HG03045 (cell line): ENCODE measurements around the gene ZRANB2.

Experiments used
- ATAC-seq: cut with Tn5 transposase; IDR thresholded peaks from one replicate; pipeline ENCODE4 v1.9.1; 2021; ENCODE audit warnings: mild to moderate bottlenecking, moderate library complexity; ENCODE audit not compliant: unreplicated experiment

The ZRANB2 gene

GRCh38 chr1:71071720-71072119 lies 9.1 kb downstream of the ZRANB2 start:
- ATAC-seq: no peak

GRCh38 chr1:71068325-71069240 lies 12.3 kb downstream of the ZRANB2 start:
- ATAC-seq: peak; percentile 67

- ATAC-seq: no peak
Observed at GRCh38 chr1:71054791-71055190, 26.0 kb downstream of the ZRANB2 start.

GRCh38 chr1:71054281-71054731 lies 26.5 kb downstream of the ZRANB2 start:
- no peak for ATAC-seq

GRCh38 chr1:71053758-71054157 lies 27.1 kb downstream of the ZRANB2 start:
- ATAC-seq: no peak

- no peak for ATAC-seq
Observed at GRCh38 chr1:71053146-71053545, 27.7 kb downstream of the ZRANB2 start.

GRCh38 chr1:71049951-71050598 lies 30.8 kb downstream of the ZRANB2 start:
- ATAC-seq: peak; percentile 42

GRCh38 chr1:71047635-71048607 lies 32.9 kb downstream of the ZRANB2 start, which contains the start of gene PTGER3:
Gene PTGER3 (minus strand): TSS chr1:71047816. CDS start chr1:71047577, 239 bp downstream.
- no peak for ATAC-seq

- no peak for ATAC-seq
Observed at GRCh38 chr1:71046891-71047634, 33.8 kb downstream of the ZRANB2 start.

- no peak for ATAC-seq
Observed at GRCh38 chr1:71045463-71046028, 35.3 kb downstream of the ZRANB2 start.

- no peak for ATAC-seq
Observed at GRCh38 chr1:71044833-71045232, 36.0 kb downstream of the ZRANB2 start.

GRCh38 chr1:71043065-71043464 lies 37.8 kb downstream of the ZRANB2 start:
- ATAC-seq: no peak

GRCh38 chr1:71041806-71042205 lies 39.0 kb downstream of the ZRANB2 start:
- ATAC-seq: no peak

- no peak for ATAC-seq
Observed at GRCh38 chr1:71039661-71040262, 41.1 kb downstream of the ZRANB2 start.

GRCh38 chr1:71038942-71039341 lies 41.9 kb downstream of the ZRANB2 start:
- no peak for ATAC-seq

- no peak for ATAC-seq
Observed at GRCh38 chr1:71037829-71038620, 42.8 kb downstream of the ZRANB2 start.

GRCh38 chr1:71037066-71037465 lies 43.8 kb downstream of the ZRANB2 start:
- no peak for ATAC-seq

GRCh38 chr1:71033136-71033535 lies 47.7 kb downstream of the ZRANB2 start:
- no peak for ATAC-seq

GRCh38 chr1:71031426-71031825 lies 49.4 kb downstream of the ZRANB2 start:
- ATAC-seq: no peak
